Esophagus muscularis mucosa (tissue), 4 donors: Measurements from ENCODE around the gene MIER3.

ENCODE experiments used
- CTCF ChIP-seq, 3 experiments: fragments of 200-600 bp in 2 of 3; fragments of 450-650 bp in 1 of 3; sonication (generic) in 2 of 3; IDR thresholded peaks; one replicate each; pipeline ENCODE4 v1.5.1; 2017 to 2019; ENCODE audit warnings: antibody characterized with exemption in 3 of 3, mild to moderate bottlenecking in 2 of 3, moderate library complexity in 1 of 3
- EP300 ChIP-seq: sonication (generic); formaldehyde crosslinking; IDR thresholded peaks from one replicate; pipeline ENCODE4 v1.6.1; 2017; ENCODE audit warnings: antibody characterized with exemption
- POLR2A ChIP-seq: fragments of 450-650 bp; IDR thresholded peaks from one replicate; pipeline ENCODE4 v1.6.1; 2017; ENCODE audit warnings: antibody characterized with exemption, moderate library complexity, mild to moderate bottlenecking, low read depth

GRCh38 chr5:56995596-56995995 is 43.7 kb upstream of the MIER3 start:
- TF ChIP-seq CTCF (IDR thresholded peaks at IDR 0.05) (no peak), POLR2A (no peak), EP300 (no peak)
